BJ (cell line): Measurements from ENCODE around the gene PPP4R2. TPM values are rescaled to one million over a fixed set of nuclear protein-coding genes. Genes with fewer than 3 reads are reported as not detected.
A peak's percentile ranks its signal among the peaks of the same experiment; 100 is the strongest.

ENCODE experiments used
- CTCF ChIA-PET: fragments of 350-600 bp; formaldehyde crosslinking; extraction: SDS; loops from one replicate; lab custom pipeline; 2021; ENCODE audit warnings: antibody characterized with exemption, inconsistent platforms; lab: Yijun Ruan, JAX
- POLR2A ChIA-PET: fragments of 300-600 bp; sonication (Branson Sonifier 250); formaldehyde crosslinking; extraction: SDS; loops from one replicate; lab custom pipeline; 2021; ENCODE audit warnings: antibody characterized with exemption; lab: Charles Lee
- DNase-seq: peaks from one replicate; pipeline ENCODE4 v3.0.0-alpha.2; 2011; ENCODE audit warnings: low read depth
- H3K27me3 ChIP-seq: 2 replicates; pipeline ENCODE4 v1.6.0; 2011; ENCODE audit warnings: low read length; ENCODE audit not compliant: control insufficient read depth, insufficient read depth
- H3K36me3 ChIP-seq: 2 replicates; pipeline ENCODE4 v1.5.1; 2011; ENCODE audit warnings: low read length; ENCODE audit not compliant: control insufficient read depth, insufficient read depth
- H3K4me3 ChIP-seq: 2 replicates; pipeline ENCODE4 v1.5.1; 2011; ENCODE audit warnings: low read depth, mild to moderate bottlenecking, control low read depth, low read length
- CTCF ChIP-seq: IDR thresholded peaks from 2 replicates; pipeline ENCODE4 v1.5.1; 2011; ENCODE audit warnings: low read depth, mild to moderate bottlenecking, control low read depth, inconsistent platforms, low read length, moderate library complexity; ENCODE audit not compliant: insufficient read depth
- polyA plus RNA-seq: library from polyadenylated mRNA; depleted of rRNA; stranded (reverse); fragments of >200 nt; gene quantifications from 2 replicates; pipeline ENCODE4 v1.2.3, GENCODE V29; 2011

PPP4R2 gene
- polyA plus RNA-seq, 1 experiment, result 9.8 TPM

- POLR2A ChIA-PET, result no interaction called here
- no peak for TF ChIP-seq CTCF
Observed at GRCh38 chr3:73094951-73095350, 98.3 kb downstream of the PPP4R2 start.

GRCh38 chr3:73096169-73096568, 99.6 kb downstream of the PPP4R2 start:
- no peak for TF ChIP-seq CTCF
- H3K36me3 ChIP-seq, result no peaks in the 10 kb centered on the region
- no peak overlapping the region for H3K4me3 ChIP-seq
- no peak for DNase-seq
- POLR2A ChIA-PET, result no interaction called here
- CTCF ChIA-PET, result interaction anchor here (0.7 to 2.6 kb wide), 5 partner anchors 10 to 1385 kb away, joined by 3 to 11 read pairs (median 3); no protein-coding TSS in a partner anchor
- H3K27me3 ChIP-seq, result 0 out of 2 replicates have a peak, but pooled peaks cover 3% of the 10 kb centered on the region

More at GRCh38 chr3:73094951-73095350, 98.3 kb downstream of the PPP4R2 start:
- CTCF ChIA-PET, result interaction anchor here (0.6 to 2.1 kb wide), 5 partner anchors 9 to 408 kb away, joined by 3 to 11 read pairs (median 3); no protein-coding TSS in a partner anchor
- no peaks in the 10 kb centered on the region for H3K36me3 ChIP-seq
- no peak for DNase-seq
- H3K27me3 ChIP-seq, result 0 out of 2 replicates have a peak, but pooled peaks cover 3% of the 10 kb centered on the region
- H3K4me3 ChIP-seq, result no peak overlapping the region

- TF ChIP-seq CTCF, result no peak
- Histone ChIP-seq H3K36me3 (no peaks in the 10 kb centered on the region), H3K27me3 (0 out of 2 replicates have a peak, but pooled peaks cover 3% of the 10 kb centered on the region), H3K4me3 (no peak overlapping the region)
- no peak for DNase-seq
- CTCF ChIA-PET, result interaction anchor here (0.7 to 1.5 kb wide), 2 partner anchors 397 to 404 kb away, joined by 3 to 4 read pairs; no protein-coding TSS in a partner anchor
- POLR2A ChIA-PET, result no interaction called here
Observed at GRCh38 chr3:73098026-73098425, 101.4 kb downstream of the PPP4R2 start.

- ChIA-PET CTCF (interaction anchor here (1.5 kb wide), 1 partner anchor 396 kb away, joined by 4 read pairs; no protein-coding TSS in a partner anchor), POLR2A (no interaction called here)
- no peaks in the 10 kb centered on the region for H3K36me3 ChIP-seq
- H3K4me3 ChIP-seq, result no peak overlapping the region
- no peak for DNase-seq
- TF ChIP-seq CTCF, result no peak
- H3K27me3 ChIP-seq, result peaks cover 6% of the 10 kb centered on the region; the same call in 1 of the 2 replicates
Observed at GRCh38 chr3:73098873-73099272, 102.3 kb downstream of the PPP4R2 start.

GRCh38 chr3:73100741-73101559, 104.3 kb downstream of the PPP4R2 start:
- H3K27me3 ChIP-seq, result peaks cover 6% of the 10 kb centered on the region; the same call in 1 of the 2 replicates
- peak; percentile 10 for DNase-seq
- H3K36me3 ChIP-seq, result no peaks in the 10 kb centered on the region
- peak; percentile 91 for TF ChIP-seq CTCF
- H3K4me3 ChIP-seq, result no peak overlapping the region
- ChIA-PET POLR2A (no interaction called here), CTCF (interaction anchor here (0.6 to 3.1 kb wide), 17 partner anchors 8 to 766 kb away, joined by 3 to 57 read pairs (median 4); no protein-coding TSS in a partner anchor)
